ENCODE data around the gene SFRP4. TPM values are rescaled to one million over a fixed set of nuclear protein-coding genes. Genes with fewer than 3 reads are reported as not detected.
"Not testable (repeated sequence)": the region's sequence is repeated elsewhere in the genome, so short reads cannot be mapped to it uniquely, and the experiment has no call there.

SFRP4 gene
- total RNA-seq (11.2 TPM), polyA plus RNA-seq (2.2 TPM)

DNA sequence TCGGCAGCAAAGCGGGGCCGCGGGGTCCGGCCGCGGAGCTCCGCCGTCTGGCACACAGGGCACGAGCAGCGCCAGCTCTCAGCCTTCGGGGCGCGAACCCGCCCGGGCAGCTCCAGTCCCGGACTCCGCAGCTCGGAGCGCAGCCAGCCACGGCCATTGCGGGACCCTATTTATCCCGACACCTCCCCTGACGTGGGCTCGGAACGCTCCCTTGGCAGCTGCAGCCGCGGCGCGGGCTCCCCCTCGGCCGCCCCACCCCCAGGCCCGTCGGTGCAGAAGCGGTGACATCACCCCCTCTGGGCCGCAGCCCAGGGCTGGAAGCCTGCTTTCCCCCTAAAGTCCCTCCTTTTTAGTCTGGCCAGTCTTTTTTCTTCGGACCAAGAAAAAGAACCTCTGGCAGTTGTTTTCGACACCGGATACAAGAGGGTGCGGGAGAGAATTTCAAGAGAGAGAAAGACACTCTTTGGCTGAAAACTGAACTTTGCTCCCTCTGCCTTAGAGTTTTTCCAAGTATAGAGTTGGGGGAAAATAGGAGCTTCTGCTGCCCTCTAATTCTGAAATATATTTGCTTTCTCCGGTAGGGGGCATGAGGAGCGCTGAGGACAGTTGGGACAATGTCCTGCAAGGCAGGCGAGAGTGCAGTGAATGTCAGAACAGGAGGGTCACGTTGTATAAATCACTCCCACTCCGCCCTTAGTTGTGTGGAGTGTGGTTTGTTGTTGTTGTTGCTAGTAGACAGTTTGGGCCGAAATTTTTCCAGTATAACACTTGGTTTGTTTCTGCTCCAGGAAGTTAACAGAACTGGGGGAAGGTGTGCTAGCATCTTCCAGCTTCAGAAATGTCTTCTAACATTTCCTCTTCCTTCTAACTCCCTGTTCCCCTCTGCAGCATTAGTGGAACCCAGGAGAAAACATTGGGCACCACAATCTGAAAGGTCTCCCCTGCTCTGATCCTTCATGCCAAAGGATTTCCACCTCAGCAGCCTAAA, at the start of gene SFRP4:
Gene SFRP4, minus strand, starts transcription at position 145 of the 988 bp plus-strand sequence. CDS start 280 bp downstream, outside the sequence.
- under 1% methylated on average over 46 of the region's 46 CpGs for WGBS
- DNase-seq (ENCODE audit: extremely low spot score), result no peak
- Histone ChIP-seq H3K4me1 (ENCODE audit: insufficient read depth) (peaks cover 1% of the 10 kb centered on the region), H3K27ac (ENCODE audit: low read depth) (no peak within 1 kb of the TSS), H3K4me3 (ENCODE audit: low read depth, low read length) (peak within 1 kb of the TSS; percentile 26), H3K36me3 (ENCODE audit: insufficient read depth) (no peaks in the 10 kb centered on the region)

DNA sequence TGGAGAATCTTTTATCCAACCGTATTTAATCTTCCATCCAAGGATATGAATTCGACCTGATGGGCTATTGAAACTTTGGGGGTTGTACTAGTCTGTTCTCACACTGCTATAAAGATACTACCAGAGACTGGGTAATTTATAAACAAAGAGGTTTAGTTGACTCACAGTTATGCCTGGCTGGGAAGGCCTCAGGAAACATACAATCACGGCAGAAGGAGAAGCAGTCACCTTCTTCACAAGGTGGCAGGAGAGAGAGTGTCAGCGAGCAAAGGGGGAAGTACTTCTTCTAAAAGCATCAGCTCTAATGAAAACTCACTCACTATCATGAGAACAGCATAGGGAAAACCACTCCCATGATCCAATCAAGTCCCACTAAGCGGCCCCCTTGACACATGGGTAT, 47.6 kb upstream of the SFRP4 start:
- 73% methylated on average over 5 of the region's 5 CpGs for WGBS
- no peak for DNase-seq (ENCODE audit: extremely low spot score)
- H3K36me3 ChIP-seq (ENCODE audit: insufficient read depth), result no peaks in the 10 kb centered on the region
- H3K27ac ChIP-seq (ENCODE audit: low read depth), result no peak overlapping the region
- H3K4me3 ChIP-seq (ENCODE audit: low read depth, low read length), result no peak overlapping the region
- no peaks in the 10 kb centered on the region for H3K4me1 ChIP-seq (ENCODE audit: insufficient read depth)

DNA sequence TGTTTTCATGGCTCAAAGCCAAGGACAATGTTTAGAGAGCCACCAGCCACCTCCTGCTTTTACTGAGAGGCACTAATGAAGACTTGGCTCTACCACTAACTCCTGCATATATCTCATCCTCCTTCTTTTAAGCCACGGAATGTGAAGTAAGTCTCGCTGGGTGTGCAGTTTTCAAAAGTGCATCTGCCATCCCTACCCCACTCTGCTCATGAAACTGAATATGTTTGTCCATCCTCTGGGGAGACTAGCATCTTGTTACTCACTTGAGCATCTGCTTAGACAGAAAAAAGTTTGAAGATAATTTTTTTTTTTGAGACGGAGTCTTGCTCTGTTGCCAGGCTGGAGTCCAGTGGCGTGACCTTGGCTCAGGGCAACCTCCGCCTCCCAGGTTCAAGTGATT, 44.6 kb upstream of the SFRP4 start:
- no peaks in the 10 kb centered on the region for H3K4me1 ChIP-seq (ENCODE audit: insufficient read depth)
- DNase-seq (ENCODE audit: extremely low spot score), result no peak
- WGBS, result 80% methylated on average over 5 of the region's 5 CpGs

DNA sequence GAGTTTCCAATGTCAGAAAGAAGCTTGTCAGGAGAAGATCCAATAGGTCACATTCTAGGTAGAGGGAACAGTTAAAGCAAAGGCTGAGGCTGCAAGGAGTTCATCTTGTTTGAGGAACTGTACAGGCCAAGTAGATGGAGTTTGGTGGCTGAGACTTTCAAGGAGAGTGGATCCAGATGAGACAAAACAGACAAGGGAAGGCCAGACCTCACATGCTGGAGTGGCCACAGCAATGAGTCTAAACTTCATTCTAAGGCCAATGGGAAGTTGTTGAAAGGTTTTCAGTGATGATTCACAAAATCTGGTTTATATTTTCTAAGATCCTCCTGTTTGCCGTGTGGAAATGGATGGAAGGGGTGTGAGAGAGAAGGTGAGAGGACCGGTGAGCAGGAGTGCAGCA, 43.9 kb upstream of the SFRP4 start:
- no peak for DNase-seq (ENCODE audit: extremely low spot score)
- Histone ChIP-seq H3K27ac (ENCODE audit: low read depth) (no peak overlapping the region), H3K4me1 (ENCODE audit: insufficient read depth) (no peaks in the 10 kb centered on the region), H3K36me3 (ENCODE audit: insufficient read depth) (no peaks in the 10 kb centered on the region), H3K4me3 (ENCODE audit: low read depth, low read length) (no peak overlapping the region)
- 79% methylated on average over 2 of the region's 2 CpGs for WGBS

More for the DNA sequence above, 44.6 kb upstream of the SFRP4 start:
- H3K4me3 ChIP-seq (ENCODE audit: low read depth, low read length), result no peak overlapping the region
- H3K36me3 ChIP-seq (ENCODE audit: insufficient read depth), result no peaks in the 10 kb centered on the region
- no peak overlapping the region for H3K27ac ChIP-seq (ENCODE audit: low read depth)

DNA sequence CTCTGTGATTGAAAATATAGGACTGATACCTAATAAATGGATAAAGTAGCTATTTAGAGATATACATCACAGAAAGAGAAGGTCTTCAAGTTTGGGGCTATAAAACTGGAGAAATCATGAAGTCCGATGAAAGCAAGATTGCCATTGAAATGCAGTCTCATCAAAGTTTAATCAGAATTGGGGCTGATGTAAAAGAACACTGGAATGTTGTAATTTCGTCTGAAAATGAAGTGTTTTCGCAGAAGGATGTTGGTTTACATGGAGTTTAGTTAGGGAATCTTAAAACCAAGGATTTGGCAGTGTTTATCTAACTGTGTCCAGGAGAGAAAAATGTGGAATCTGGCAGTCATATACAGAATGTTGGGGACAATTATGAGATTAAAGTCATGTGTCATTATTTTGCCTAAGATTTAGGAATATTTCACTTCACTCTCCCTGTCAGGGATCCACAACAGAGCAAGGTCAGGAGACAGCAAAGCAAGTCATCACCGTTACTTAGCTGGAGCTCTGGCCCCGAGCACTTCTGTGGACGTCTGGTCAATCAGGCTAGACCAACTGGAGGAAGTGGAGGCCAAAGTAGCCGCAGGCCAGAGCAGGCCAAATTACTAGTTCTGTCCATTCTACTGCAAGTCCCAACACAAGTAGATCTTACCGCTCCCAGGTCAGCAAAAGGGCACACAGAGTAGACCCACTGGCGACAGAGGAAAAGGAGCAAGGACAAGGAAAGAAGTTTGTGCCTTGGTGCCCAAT, 40.8 kb upstream of the SFRP4 start:
- Histone ChIP-seq H3K36me3 (ENCODE audit: insufficient read depth) (no peaks in the 10 kb centered on the region), H3K27ac (ENCODE audit: low read depth) (no peak overlapping the region)
- WGBS, result 68% methylated on average over 9 of the region's 9 CpGs

DNA sequence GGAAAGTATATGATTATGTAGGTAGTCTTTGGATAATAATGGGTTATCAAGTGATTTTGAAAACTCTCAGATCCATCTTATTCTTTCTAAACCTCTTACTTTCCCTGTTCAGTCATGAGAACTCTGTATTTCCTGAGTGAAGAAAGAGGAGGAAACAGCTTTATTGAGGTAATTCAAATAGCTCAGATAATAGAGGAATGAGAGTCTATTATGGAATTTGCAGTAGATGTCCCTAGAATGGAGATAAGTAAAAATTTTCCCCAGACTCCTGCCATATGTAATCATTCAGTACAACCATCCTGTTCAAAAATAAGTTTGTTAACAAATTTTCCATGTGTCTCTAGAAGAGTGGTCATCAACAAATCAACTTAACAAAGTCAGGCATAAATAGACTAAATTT, 40.2 kb upstream of the SFRP4 start:
- no peak overlapping the region for H3K27ac ChIP-seq (ENCODE audit: low read depth)
- H3K4me3 ChIP-seq (ENCODE audit: low read depth, low read length), result no peak overlapping the region
- no peaks in the 10 kb centered on the region for H3K4me1 ChIP-seq (ENCODE audit: insufficient read depth)
- DNase-seq (ENCODE audit: extremely low spot score), result no peak
- H3K36me3 ChIP-seq (ENCODE audit: insufficient read depth), result no peaks in the 10 kb centered on the region

More for the DNA sequence above, 40.8 kb upstream of the SFRP4 start:
- DNase-seq (ENCODE audit: extremely low spot score), result no peak
- Histone ChIP-seq H3K4me1 (ENCODE audit: insufficient read depth) (no peaks in the 10 kb centered on the region), H3K4me3 (ENCODE audit: low read depth, low read length) (no peak overlapping the region)

DNA sequence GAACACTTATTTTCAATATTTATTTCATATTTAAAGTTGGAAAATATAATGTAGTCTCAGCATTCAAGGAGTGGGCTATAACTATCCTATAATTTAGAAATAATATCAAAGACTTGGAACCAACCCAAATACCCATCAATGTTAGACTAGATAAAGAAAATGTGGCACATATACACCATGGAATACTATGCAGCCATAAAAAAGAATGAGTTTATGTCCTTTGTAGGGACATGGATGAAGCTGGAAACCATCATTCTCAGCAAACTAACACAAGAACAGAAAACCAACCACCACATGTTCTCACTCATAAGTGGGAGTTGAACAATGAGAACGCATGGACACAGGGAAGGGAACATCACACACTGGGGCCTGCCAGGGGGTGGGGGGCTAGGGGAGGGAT, 37.6 kb upstream of the SFRP4 start:
- not testable (repeated sequence) for H3K27ac ChIP-seq (ENCODE audit: low read depth); DNase-seq (ENCODE audit: extremely low spot score); H3K4me3 ChIP-seq (ENCODE audit: low read depth, low read length); H3K36me3 ChIP-seq (ENCODE audit: insufficient read depth); H3K4me1 ChIP-seq (ENCODE audit: insufficient read depth)
- 98% methylated on average over 1 of the region's 1 CpG for WGBS

DNA sequence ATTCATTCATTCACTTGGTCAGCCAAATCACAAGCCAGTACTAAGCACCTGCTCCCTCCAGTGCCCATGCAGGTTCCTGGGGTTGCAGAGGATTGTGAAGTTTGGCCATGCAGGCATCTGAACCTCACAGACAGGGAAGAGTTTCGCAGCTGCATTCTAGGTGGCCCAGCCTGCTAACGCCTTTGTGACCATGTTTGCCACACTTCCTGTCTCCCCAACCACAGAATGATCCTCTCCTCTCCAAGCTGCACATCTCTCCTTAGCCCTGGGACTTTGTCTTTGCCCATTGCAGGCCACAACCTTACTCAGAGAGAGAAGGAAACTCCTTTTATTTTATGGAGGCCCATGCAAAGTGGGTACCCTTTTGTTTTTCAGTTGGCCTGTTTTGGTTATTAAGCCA, 35.6 kb upstream of the SFRP4 start:
- 78% methylated on average over 2 of the region's 2 CpGs for WGBS
- no peak for DNase-seq (ENCODE audit: extremely low spot score)
- no peaks in the 10 kb centered on the region for H3K4me1 ChIP-seq (ENCODE audit: insufficient read depth)
- H3K4me3 ChIP-seq (ENCODE audit: low read depth, low read length), result no peak overlapping the region
- H3K27ac ChIP-seq (ENCODE audit: low read depth), result no peak overlapping the region
- H3K36me3 ChIP-seq (ENCODE audit: insufficient read depth), result peaks cover 2% of the 10 kb centered on the region

DNA sequence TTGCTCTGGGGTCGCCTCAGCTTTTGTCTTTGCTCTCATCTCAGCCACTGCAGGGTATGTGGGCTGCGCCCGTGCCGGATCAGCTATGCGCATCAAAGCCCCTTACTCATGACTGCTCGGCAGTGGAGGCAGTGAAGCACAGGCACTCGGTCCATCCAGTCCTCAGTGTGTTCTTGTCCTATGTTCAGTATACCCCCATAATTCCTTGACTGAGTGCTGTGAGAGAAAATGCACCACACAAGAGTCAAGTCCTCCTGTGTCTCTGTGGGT, 31.3 kb upstream of the SFRP4 start:
- DNase-seq (ENCODE audit: extremely low spot score), result no peak
- Histone ChIP-seq H3K27ac (ENCODE audit: low read depth) (no peak overlapping the region), H3K4me3 (ENCODE audit: low read depth, low read length) (no peak overlapping the region), H3K4me1 (ENCODE audit: insufficient read depth) (no peaks in the 10 kb centered on the region), H3K36me3 (ENCODE audit: insufficient read depth) (peaks cover 2% of the 10 kb centered on the region)
- 83% methylated on average over 7 of the region's 7 CpGs for WGBS

DNA sequence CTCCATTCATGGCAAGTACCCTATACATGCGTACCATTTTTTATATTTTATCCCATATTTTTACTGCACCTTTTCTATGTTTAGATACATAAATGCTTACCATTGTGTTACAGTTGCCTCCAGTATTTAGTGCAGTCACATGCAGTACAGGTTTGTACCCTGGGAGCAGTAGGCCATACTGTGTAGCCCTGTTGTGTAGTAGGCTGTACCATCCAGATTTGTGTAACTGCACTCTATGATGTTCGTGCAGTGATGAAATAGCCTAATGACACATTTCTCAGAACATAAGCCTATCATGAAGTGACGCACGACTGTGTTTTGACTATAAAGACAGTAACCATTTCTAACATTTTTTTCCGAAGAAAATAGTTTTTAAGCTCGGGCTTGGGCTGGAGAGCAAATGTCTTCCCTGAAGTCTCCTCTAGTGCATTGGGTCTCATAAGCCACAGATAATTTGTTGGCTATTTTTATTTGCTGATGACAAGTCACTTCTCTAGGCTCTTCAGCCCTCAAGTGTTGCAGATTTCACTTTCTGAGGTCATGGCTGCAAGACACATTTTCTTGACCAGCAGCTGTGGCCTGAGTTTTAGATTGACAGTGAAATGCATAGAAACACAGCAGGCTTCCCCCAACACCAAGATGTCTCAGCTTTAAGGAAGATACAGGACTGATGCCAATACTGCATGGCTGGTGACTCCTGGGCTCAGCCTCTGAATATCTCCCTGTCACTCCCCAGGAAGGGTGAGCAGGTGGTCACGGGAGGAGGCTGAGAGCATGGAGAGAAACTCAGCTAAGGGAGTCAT, 30.7 kb upstream of the SFRP4 start:
- WGBS, result 92% methylated on average over 7 of the region's 7 CpGs

DNA sequence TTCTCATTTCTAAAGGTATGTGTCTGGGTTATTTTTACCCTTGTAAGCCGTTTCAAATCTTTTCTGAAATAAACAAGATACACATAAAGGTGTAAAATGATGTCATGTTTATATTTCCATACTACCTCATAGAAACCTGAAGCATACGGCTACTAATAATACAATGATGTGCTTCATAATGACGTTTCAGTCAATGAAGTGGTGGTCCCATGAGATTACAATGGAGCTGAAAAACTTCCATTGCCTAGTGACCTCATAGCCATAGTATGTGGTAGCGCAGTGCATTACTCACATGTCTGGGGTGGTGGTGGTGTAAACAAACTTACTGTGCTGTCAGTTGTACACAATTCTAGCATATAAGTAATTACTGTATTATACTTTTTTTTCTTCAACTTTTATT, 28.7 kb upstream of the SFRP4 start:
- Histone ChIP-seq H3K4me1 (ENCODE audit: insufficient read depth) (no peaks in the 10 kb centered on the region), H3K36me3 (ENCODE audit: insufficient read depth) (no peaks in the 10 kb centered on the region), H3K27ac (ENCODE audit: low read depth) (no peak overlapping the region), H3K4me3 (ENCODE audit: low read depth, low read length) (no peak overlapping the region)
- 70% methylated on average over 4 of the region's 4 CpGs for WGBS
- no peak for DNase-seq (ENCODE audit: extremely low spot score)

More for the DNA sequence above, 30.7 kb upstream of the SFRP4 start:
- Histone ChIP-seq H3K4me1 (ENCODE audit: insufficient read depth) (no peaks in the 10 kb centered on the region), H3K27ac (ENCODE audit: low read depth) (no peak overlapping the region), H3K36me3 (ENCODE audit: insufficient read depth) (peaks cover 2% of the 10 kb centered on the region), H3K4me3 (ENCODE audit: low read depth, low read length) (no peak overlapping the region)
- no peak for DNase-seq (ENCODE audit: extremely low spot score)

DNA sequence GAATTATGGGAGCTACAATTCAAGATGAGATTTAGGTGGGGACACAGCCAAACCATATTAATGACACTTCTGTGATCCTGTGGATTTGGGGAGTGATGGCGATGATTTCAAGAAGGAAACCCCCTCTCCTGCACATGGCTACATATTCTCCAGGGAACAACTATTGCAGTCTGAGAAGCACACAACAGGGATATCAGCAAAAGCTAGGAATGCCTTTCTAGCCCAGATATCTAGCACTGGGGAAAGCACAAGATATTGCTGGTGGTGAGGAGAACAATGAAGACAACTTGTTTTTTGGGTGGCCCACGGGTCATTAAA, 28.1 kb upstream of the SFRP4 start:
- 81% methylated on average over 2 of the region's 2 CpGs for whole genome bisulfite sequencing

DNA sequence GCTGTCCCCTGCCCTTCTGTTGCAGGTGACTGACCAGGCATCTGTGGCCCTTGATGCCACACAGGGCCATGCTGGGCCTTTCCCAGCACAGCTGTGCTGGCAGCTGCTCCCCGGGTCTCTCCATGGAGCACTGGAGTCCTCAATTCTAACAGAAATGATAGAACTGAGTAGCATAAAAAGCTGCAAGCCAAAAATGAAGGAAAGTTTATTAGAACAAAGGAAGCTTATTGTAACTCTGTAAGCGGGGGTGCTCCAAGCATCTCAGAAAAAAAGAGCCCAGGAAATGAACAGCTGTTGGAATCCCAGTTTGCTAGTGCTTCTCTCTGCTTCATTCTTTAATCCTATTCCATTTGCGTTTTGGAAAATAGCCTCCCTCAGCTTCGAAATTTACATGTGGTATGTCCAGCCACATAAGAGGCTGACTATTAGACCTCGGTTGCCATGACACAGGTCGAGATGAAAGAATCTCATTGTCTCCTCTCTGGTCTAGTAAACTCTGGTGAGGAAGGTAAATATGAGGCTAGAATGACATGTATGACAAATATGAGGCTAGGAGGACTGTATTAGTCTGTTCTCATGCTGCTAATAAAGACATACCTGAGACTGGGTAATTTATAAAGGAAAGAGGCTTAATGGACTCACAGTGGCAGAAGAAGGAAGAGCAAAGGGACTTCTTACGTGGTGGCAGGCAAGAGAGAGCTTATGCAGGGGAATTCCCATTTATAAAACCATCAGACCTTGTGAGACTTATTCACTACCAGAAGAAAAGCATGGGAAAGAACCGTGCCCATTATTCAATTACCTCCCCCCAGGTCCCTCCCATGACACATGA, 27.5 kb upstream of the SFRP4 start:
- no peak for DNase-seq (ENCODE audit: extremely low spot score)
- no peak overlapping the region for H3K4me3 ChIP-seq (ENCODE audit: low read depth, low read length)
- 78% methylated on average over 8 of the region's 8 CpGs for WGBS
- H3K36me3 ChIP-seq (ENCODE audit: insufficient read depth), result no peaks in the 10 kb centered on the region
- H3K4me1 ChIP-seq (ENCODE audit: insufficient read depth), result no peaks in the 10 kb centered on the region
- no peak overlapping the region for H3K27ac ChIP-seq (ENCODE audit: low read depth)

More for the DNA sequence above, 28.1 kb upstream of the SFRP4 start:
- H3K4me1 ChIP-seq (ENCODE audit: insufficient read depth), result no peaks in the 10 kb centered on the region
- H3K27ac ChIP-seq (ENCODE audit: low read depth), result no peak overlapping the region
- no peak for DNase-seq (ENCODE audit: extremely low spot score)
- H3K36me3 ChIP-seq (ENCODE audit: insufficient read depth), result no peaks in the 10 kb centered on the region
- no peak overlapping the region for H3K4me3 ChIP-seq (ENCODE audit: low read depth, low read length)
